Stimulated activated CD8-positive, alpha-beta memory T cell treated with anti-CD3 and anti-CD28 coated beads, Interleukin-15, amount 100 ng/mL, for 4 hours (primary cell): ENCODE results near the gene LYPD4.
A peak's percentile ranks its signal among the peaks of the same experiment; 100 is the strongest.

Experiments used
- DNase-seq, 2 donors: peaks; one replicate each; pipeline ENCODE4 v3.0.0-alpha.2; 2020; ENCODE audit warnings: low read depth in 2 of 2

LYPD4 gene

DNA sequence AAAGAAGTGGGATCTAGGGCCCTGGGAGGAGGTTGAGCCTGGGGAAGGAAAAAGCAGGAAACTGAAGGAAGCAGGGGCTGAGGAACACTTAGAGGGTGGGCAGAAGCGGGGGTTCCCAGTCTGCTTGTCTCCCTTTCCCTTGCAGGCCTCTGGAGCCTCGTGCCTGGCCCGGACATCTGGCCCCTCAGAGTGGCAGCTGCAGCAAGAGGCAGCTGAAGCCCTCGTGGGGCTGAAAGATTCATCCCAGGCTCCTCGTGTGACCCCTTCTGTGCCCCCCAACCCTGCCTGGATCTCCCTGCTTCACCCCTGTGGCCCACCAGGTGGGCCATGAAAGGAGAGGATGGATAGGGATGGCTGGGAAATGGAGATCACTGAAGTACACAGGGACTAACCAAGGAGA lies 5.9 kb upstream of the LYPD4 start:
- no peak for DNase-seq

DNA sequence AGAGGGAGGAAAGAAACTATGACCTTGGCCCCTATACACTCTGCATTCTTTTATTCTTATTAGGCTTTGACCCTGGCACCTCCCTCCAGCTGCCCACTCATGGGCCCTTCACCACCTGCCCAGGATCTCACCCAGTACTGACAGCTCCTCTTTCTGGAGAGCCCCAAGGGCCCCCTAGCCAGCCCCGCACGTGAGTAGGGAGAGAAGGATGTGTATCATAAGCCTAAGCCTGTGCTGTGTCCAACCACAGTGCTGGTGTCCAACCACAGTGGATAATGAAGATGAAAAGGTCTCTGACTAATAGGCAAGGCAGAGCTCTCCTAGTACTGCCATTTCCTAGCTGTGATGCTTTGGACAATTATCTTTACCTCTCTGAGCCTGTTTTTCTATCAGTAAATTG lies 4.6 kb upstream of the LYPD4 start:
- no peak for DNase-seq

DNA sequence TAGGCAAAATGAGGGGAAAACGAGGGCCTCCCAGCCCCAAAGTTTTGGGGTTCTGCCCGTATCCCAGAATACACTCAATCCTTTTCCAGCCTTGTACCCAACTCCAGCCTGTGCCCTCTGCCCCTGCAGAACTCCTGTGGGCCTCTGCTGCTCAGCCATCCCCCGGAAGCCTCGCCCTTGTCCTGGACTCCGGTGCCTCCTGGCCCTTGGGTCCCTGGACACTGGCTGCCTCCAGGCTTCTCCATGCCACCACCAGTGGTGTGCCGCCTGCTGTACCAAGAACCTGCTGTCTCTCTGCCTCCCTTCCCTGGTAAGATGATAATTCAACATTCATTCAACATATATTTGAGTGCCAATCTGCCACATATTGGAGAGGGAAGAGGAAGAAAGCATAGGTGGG lies 4.2 kb upstream of the LYPD4 start:
- no peak for DNase-seq

DNA sequence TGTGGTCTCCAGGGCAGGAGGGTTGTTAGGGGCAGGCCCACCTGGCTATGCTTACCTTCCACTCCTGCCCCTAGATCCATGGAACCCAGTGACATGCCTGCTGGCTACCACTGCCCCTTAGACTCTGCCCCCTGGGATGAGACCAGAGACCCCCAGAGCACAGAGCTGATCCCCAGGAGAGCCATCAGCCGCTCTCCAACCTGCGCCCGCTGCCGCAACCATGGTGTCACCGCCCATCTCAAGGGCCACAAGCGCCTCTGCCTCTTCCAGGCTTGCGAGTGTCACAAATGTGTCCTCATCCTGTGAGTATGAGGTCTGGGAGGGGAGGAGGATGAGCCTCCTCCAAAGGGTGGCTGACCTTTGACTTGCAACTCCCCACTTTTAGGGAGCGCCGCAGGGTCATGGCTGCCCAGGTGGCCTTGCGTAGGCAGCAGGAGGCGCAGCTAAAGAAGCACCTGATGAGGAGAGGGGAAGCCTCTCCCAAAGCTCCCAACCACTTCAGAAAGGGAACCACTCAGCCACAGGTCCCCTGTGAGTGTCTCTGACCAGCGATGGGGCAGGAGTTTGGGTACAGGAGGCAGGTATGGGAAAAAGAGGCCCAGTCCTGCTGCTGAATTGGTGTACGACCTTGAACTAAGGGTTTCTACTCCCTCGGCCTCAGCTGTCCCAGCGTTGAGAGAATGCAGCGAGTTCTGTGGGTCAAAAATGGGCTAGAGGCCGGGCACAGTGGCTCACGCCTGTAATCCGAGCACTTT lies 3.0 kb upstream of the LYPD4 start:
- DNase-seq: no peak

DNA sequence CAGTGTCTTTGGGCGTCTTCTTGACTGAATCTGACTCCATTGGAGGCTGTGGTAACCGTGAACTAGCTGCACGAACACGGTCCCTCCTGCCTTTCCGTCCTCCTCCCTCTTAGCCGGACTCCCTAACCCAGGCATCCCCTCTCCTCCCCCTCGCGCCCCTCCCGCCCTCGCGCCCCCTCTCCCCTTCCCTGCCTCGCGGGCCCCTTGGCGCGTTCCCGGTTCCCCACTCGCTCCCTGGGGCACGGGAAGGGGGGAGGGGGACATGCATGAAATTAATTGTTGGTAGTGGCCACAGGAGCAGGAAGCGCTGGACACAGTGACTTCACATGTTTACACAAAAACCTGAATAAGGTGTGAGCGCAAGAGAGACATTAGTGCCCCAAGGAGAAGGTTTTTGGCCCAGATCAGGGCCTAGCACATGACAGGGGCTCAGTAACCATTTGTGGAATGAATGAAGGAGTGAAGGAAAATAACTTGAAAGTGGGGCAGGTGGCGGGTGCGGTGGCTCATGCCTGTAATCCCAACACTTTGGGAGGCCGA lies 638 bp upstream of the LYPD4 start:
- no peak for DNase-seq

DNA sequence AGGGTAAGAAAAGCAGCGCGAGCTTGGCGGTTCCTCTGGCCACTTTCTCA lies 343 bp upstream of the LYPD4 start, which contains the start of gene DMRTC2:
Gene DMRTC2, plus strand, starts transcription at position 42 of the 50 bp plus-strand sequence. CDS start 2,387 bp downstream, outside the sequence.
- DNase-seq: no peak

DNA sequence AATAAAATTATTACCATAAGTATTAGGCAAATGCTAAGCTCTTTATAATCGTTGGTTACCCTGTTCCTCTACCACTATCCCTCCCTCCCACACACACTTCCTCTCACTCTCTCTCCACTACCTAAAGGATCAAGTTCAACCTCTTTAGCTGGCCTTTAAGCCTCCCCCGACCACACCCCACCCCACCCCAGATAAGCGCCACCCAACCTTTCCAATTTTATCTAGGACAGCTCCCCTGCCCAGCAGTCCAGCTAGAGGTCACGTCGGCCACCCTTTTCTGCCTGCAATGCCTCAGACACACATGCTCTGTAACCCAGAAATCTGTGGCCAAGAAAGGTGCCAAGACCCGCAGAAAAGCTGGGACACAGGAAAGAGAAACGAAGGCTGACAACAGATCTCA lies 1.1 kb downstream of the LYPD4 start:
- no peak for DNase-seq

DNA sequence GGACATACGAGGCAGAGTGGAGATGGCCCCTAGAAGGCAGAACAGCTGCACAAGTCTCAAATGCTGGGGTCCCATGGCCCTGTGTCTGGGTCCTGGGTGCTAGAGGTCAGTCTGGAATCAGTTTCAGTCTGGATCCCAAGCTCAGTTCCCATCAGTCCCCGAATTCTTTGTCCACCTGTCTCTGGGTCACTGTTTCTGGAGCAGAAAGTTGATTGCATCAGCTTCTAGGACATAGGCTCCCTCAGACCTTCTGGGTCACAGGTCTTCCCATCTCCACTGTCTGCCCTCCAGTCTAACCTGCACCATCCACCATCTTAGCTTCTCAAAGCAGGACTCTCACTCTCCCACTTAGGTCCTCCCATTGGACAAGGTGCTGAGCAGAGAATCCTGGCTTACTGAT lies 5.3 kb downstream of the LYPD4 start:
- no peak for DNase-seq

DNA sequence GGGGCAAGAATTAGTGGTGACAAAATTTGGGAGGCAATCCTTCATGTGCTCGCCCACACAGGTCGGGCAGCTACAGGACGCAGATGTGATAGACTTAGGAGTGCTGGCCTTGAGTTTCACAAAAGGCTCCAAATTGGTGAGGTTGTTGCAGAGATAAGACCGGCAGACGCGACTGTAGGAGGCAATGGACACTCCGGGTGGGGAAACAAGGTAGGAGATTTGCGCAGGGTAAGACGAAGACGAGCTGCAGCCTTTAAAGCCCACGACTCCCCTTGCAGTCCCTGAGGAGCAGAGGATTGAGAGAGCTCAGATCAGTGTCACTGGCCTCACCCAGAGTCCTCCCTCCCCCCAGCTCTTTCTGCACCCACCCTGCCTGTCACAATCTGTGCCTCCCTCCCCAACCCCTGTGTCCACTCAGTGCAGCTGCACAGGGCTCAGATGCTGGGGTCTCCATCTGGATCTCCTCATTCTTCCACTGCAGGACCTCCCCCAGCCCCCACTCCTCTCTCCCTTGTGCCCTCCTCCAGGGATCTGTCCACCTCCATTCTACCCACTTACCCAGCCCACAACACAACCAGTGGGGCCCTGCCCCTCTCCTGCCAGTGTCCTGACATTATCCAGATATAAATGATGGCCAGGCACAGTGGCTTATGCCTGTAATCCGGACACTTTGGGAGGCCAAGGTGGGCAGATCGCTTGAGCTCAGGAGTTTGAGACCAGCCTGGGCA lies 6.3 kb downstream of the LYPD4 start:
- no peak for DNase-seq

DNA sequence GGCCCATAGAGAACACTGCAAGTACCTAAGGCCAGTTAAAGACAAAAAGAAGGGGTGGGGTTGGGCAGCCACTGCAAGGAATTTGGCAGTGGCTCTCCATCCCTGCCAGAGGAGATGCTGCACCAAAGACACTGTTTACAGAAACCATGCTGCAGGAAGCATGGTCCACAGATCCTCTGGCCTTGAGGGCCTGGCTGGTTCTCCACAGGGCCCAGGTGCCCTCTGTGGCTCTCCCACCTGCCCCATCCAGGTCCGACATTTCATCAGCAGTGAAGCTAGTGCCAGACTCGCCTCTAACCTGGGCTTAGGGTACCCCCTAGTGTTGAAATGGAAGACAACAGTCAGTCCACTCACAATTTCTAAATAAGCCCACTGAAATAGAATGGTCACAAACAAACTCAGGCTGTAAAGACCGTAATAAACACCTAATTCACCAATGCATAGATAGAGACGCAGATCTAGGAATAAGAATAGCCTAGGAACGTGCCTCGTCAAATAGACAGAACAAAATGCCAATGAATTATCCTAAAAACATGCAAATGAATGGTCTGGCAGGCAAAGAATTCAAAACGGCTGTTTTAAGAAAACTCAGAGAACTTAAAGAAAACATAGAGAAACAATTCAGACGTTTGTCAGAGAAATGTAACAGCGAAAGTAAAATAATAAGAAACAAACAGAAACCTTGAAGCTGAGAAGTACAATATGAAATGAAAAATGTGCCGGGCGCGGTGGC lies 23.3 kb downstream of the LYPD4 start:
- DNase-seq: peak in 1 of 2 donors; percentile 10

DNA sequence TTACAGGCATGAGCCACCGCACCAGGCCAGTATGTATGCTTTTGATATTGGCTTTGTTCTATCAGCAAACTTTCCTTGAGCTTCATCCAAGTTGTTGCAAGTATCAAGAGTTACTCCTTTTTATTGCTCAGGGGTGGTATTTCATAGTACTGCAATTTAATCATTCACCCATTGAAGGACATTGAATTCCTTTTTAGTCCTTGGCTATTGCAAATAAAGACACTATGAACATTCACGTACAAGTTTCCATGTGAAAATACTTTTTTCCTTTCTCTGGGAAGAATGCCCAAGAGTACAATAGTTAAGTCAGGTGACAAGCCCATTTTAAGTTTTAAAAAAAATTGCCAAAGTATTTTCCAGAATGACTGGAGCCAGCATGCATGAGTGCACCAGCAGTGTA lies 27.7 kb downstream of the LYPD4 start:
- no peak for DNase-seq

DNA sequence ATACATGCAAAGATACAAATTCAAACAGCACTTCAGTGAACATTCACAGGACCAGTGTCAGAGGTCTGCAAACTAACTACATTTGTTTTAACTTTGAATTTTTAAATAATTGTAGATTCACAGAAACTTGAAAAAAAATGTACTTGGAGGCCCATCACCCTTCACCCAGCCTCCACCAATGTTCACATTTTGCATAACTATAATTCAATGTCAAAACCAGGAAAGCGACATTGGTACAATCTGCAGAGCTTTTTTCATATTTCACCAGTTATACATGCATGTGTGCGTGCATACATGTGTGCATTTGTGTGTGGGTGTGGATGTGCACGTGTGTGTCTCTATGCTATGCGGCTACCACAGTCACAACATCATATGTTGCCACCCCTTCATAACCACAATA lies 29.2 kb downstream of the LYPD4 start:
- no peak for DNase-seq

DNA sequence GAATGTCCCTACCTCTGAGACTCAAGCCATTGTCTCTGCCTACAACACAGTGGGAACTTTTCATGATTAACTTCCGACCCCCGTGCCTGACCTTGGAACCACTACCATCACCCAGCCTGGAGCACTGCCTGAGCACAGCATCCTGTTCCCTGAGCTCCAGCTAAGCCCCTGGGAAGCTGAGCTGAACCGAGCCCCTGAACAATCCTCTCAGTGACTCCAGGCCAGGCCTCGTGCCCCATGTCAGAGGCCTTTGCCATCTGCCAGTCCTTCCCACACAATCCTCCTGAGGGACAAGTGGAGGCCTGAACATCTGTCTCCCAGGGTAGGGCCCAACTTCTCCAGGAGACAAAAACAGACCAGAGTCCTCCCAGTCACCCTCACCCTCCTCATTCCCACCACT lies 30.6 kb downstream of the LYPD4 start:
- DNase-seq: no peak

DNA sequence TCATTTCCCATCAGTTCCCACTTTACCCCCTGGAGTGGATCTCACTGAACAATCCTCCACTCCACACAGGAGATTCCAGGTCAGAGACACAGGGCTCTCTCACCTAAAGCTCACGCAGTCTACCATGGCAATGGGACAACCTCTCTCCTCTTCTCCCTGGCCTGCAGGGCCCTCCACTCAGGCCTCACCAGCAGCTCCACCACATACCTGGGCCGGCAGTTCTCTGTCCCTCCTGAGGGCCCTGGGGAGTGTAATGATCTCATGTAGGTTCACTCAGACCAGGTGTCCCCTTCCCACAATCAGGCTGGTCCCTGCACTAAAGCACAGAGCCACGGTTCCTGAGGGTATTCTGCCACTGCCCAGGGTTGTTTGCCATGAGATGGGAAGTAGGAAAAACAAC lies 32.5 kb downstream of the LYPD4 start:
- no peak for DNase-seq

DNA sequence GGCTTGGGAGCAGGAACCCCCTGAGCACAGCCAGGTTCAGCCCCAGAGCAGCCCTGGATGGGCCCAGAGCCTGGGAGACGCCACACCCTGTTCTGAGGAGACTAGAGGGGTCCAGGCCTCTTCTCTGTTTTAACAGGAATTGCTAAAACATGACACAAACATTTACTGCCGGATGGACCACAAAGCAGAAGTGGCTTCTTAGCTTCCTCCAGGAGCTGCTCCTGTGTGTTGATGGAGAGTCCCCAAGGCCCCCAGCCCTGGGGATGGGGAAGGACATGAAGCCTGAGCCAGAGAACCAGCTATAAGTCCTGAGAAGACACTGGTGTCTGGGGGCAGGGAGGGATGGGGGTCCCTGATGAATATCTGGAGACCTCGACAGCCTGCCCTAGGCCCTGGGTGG lies 33.4 kb downstream of the LYPD4 start:
- no peak for DNase-seq

DNA sequence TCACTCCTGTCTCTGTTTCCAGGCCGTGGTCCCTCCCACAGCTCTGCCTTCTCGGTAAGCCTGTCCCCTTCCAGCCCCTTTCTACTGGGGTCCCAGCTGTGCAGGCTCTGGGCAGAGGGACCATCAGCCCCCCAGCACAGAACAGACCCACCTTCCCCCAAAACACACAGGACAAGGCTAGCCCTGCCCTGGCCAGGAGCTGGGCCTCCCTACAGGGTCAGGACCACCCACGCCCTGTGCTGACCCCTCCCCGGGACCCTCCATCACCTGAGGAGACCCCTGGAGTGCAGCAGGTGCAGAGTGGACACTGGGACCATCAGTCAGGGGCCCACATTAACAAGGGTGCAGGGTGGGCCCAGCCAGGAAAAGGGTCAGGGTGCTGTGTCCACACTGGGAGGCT lies 34.2 kb downstream of the LYPD4 start:
- no peak for DNase-seq

DNA sequence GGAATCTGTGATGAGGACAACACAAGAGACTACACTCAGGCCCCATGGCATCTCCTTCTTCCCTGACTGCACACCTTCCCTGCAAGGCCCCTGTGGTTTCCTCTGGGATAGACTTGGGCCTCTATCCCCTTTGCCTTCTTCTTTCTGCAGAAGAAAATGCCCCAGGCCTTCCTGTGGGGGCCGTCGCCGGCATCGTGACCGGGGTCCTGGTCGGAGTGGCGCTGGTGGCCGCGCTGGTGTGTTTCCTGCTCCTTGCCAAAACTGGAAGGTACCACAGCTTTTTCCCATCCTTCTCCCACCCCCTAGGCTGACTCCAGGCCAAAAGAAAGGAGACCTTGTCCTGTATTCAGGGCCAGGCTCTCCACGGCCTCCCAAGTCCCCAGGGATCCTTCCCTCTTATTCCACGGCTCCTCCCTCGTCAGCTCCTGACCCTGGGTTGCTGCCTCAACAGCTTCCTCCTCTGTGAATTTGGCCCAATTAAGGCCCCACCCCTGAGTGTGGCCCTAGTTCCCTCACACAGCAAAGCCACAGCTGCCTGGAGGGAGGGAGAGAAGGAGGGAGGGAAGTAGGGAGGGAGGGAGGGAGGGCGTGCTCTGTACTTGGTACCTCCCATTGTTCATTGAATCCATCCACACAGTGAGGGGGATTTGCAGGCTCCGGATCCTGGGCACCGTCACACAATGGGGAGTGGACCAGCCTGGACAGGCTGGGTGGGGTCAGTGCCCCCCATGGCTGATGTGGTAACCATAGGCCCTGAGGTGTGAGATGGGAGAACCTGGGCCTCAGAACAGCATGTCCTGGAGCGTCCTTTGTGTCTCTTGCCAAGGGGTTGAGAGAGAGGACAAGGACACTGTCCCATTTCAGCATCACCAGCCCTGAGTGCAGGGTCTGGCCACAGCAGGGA lies 35.6 kb downstream of the LYPD4 start:
- no peak for DNase-seq

DNA sequence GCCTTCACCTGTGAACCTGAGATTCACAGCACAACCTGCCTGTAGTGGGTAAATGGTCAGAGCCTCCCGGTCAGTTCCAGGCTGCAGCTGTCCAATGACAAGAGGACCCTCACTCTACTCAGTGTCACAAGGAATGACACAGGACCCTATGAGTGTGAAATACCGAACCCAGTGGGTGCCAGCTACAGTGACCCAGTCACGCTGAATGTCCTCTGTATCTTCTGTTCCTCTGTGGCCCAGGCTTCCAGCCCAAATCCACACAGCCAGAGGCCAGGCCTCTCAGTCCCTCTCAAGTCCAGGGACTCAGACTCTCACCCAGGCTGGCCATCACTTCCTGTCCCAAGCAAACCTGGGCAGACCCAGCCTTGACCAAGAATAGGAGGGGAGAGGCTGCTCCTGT lies 37.3 kb downstream of the LYPD4 start:
- no peak for DNase-seq

DNA sequence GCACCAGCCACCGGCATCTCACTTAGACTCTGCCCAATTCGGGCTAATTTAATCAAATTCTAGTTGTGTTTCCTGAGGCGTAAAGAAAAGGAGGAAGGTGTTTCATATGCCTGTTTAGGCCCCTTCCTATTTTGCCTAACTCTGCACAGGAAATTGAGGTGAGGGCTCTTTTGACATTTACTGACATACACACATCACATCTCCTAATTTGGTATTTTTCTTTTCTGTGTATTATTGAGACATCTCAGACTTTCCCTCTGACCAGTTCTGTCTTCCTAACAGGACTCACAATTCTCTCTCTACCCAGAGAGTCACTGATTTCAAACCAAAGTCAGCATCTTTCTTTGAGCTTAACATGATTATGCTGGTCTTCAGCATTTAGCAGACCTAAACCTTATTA lies 40.1 kb downstream of the LYPD4 start:
- DNase-seq: no peak

DNA sequence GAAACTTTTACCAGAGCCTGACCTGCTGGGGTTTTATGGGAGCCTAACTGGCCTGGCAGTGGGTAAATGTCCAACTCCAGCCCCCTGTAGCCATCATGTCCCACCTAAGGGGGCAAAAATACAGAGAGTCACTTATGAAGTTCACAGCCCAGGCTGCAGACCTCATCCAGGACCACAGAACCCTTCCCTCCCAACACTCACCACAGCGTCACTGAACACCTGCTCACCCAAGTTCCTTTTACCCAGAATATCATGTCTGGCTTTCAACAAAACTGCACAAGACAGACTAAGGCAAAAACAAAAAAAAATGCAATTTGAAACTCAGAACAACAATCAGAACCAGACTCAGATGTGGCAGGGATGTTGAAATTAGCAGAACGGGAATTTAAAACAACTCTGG lies 41.7 kb downstream of the LYPD4 start:
- no peak for DNase-seq

DNA sequence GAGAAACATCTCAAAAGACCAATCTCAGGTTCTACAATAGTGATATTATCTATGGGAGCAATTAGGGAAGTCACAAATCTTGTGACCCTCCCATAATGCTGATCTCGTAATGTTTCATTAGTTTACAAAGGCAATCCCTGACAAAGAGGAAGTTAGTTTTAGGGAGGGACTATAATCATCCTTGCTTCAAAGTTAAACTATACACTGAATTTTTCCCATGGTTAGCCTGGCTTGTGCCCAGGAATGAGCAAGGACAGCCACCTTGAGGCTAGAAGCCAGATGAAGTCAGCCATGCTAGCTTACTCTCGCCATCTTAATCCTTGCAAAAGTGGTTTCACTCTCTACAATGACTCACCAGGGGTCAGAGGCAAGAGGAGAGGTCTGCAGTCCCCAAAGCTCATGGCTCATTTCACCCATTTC lies 42.7 kb downstream of the LYPD4 start:
- DNase-seq: no peak

DNA sequence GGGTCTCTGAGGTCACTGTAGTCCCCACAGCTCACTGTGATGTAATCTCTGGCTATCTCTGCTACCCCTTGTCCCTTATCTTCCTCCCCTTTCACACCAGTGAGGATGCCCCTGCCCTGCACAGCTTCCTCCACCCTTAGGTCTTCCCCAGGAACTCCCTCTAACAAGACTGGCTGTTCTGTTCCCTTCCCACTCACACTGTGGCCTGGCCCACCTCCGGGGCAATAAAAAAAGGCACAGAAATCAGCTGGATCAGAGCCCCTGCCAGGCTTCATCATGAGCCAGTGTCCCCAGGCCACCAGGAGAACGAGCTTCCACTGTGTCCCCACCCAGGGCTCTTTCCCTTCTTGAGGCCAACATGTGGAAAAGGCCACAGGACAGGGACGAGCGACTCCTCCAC lies 43.5 kb downstream of the LYPD4 start:
- no peak for DNase-seq
